GM21825 (cell line): ENCODE results near the gene NFATC1.

Experiments used
- ATAC-seq: cut with Tn5 transposase; IDR thresholded peaks from one replicate; pipeline ENCODE4 v1.9.1; 2021; ENCODE audit warnings: mild to moderate bottlenecking, moderate library complexity; ENCODE audit not compliant: unreplicated experiment

NFATC1 gene

DNA sequence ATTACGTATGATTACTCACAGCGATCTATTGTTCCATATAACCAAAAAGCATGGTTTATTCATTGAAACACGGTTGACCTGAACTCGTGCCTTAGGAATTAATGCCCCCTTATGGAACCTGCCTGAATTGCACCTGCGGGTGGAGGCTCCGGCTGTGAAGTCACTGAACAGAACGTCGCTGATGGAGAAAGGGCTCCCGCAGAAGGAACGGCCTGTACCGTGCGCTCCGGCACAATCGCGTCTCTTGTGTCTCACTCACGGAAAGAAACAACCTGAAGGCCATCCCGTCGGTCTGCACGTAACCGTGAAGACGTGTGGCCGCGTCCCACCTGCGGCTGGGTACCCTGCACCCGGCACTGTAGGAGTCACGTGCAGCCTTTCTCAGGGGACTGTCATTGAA lies 133.1 kb downstream of the NFATC1 start:
- no peak for ATAC-seq

DNA sequence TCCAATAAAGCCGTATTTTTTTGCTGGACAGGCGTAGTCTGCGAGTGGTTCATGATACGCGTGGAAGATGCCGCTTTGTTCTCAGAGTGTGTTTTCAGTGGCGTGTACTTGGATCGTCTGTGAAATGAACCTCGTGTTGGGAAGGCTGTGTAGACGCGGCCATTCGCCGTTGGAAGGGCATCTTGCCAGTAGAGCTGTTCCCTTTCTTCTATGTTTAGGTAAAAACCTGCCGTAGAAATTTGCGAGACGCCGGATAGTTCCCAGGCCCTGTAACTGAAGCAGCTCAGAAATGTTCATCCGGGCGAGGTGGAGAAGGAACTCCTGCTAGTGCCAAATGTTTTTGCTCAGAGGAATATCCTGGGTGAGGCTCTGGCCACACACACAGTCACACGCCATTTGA lies 133.6 kb downstream of the NFATC1 start:
- no peak for ATAC-seq

DNA sequence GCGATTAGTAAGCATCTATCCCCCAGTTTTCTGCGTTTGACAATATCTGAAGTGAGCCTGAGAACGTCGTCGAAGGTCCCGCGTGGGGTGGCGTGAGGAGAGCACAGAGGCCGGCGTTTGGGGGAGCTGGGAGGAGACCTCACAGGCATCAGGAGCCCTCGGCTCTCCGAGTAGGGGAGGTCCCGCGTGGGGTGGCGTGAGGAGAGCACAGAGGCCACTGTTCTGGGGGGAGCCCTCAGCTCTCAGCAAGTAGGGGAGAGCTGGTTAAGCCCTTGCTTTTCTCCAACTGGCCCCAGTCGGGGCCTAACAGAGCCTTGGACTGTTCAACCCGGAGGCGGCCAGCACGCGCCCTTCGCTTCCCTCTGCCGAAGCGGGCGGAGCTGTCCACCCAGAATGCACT lies 134.3 kb downstream of the NFATC1 start:
- ATAC-seq: no peak

DNA sequence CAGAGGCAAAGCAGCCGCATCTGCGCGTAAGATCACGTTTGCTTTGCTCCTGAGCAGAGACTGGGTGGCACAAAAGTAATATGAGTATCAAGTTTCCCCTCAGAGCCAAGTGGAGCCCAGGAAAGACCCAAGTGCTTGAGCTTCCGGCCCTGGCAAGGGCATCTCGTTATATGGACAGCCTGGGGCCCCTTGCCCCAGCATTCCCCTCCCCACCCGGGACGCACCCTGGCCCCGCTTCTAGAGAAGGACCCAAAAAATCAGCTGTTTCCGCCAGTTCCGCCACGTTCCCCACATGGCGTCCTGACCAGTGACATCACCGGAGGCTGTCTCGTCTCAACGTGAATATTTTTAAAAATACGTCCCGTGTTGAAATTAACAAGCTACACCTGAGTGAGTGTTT lies 135.1 kb downstream of the NFATC1 start:
- ATAC-seq: no peak

DNA sequence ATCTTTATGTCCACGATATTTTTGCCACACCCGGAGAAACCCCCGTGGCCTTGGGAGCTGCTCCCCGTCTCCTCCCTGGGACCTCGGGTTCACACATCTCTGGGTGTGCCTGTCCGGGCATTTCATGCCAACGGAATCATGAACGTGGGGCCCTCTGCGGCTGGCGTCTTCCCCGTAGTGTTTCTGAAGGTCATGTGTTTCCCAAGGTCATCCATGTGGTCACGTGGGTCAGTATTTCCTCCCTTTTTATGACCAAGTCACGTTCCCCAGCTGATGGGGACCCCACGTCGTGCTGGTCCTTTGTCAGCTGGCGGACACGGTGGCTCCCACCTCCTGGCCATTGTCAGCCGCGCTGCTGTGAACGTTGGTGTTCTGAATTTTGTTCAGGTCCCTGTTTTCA lies 135.7 kb downstream of the NFATC1 start:
- ATAC-seq: no peak

DNA sequence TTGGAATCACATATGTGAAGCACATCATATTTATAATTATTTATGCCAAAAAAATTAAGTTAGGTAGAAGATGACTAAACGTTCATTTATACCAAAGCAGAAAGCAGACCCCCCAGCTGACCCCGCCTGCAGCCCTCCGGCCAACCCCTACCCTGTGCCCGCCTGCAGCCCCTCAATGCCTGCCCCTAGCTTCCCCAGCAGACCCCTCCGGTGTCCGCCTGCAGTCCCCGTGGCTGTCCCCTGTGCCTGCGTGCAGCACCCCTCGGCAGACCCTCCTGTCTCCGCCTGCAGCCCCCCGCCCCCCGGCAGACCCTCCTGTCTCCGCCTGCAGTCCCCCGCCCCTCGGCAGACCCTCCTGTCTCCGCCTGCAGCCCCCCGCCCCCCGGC lies 136.2 kb downstream of the NFATC1 start:
- no peak for ATAC-seq

DNA sequence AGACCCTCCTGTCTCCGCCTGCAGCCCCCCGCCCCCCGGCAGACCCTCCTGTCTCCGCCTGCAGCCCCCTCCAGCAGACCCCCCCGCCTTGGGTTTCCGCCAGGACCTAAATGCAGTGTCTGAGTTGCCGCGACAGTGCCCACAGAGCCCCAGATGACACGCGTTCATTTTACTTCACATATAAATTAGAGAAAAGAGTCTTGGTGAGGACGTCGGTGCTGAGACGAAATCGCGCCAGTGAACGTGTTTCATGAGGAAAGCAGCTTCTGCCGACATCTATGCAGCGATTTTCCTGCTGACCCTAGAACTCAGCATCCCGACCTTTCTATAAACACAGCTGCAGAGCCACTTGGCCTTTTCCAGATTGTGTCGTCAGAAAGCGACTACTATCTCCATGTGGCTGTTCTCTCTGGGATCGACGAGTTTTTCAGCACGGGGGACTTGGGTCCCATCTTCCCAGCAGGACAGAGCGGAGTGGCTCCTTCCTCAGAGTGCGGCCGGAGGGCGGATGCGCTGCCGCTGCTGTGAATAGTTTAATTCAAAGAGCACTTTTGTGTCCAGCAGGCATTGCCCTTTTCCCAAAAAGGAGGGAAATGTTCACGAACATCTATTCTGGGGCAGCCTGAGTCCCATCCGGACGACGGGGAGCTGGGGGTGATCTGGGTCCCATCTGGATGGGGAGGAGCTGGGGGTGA lies 136.7 kb downstream of the NFATC1 start:
- no peak for ATAC-seq

DNA sequence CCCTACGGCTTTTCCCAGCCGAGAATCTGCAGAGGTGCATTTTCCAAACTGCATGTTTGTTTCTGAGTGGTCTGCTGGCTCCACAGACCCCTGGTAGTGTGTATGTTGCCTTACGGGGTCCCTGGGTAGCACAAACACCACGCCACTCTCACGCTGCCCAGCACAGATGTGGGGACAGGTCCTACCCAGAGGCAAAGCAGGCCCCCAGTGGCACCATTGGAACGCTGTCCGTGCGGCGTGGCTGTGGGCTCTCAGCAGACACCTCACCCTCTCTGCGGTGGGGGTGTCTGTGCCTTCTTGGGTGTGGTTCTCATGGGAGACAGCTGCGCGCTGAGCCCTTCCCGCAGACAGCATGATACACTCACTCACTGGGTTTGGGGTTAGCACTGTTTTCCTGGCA lies 137.4 kb downstream of the NFATC1 start:
- no peak for ATAC-seq

DNA sequence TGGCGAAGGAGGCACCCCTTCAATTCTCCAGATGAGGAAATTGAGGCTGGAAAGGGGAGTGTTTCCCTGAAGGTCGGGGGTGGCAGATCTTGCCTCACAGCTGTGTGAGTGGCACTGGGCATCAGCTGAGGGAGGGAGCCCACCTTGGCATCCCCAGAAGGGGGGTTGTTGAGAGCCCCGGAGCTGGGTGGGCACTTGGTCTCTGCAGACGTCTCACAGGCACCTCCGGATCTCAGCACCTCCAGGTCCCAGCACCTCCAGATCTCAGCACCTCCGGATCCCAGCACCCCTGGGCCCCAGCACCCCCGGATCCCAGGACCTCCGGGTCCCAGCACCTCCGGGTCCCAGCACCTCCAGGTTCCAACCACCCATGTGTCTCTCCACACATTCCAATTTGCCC lies 137.9 kb downstream of the NFATC1 start:
- no peak for ATAC-seq

DNA sequence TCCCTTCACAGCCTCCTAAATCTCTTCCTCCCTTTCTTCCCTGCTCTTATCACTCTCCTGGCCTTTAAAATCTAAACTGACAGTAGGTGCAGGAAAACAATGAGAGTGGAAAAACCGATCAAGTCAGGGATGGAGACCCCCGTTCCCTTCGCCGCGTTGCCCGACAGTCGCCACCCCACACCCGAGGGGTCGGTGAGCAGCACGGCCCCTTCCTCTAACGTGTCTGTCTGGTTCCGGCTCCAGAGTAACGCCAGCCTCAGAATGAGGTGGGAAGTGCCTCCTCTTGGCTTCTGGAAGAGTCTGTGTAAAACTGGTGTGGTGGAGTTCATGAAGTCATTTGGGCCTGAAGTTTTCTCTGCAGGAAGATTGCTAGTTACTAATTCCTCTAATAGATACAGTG lies 138.6 kb downstream of the NFATC1 start:
- no peak for ATAC-seq

DNA sequence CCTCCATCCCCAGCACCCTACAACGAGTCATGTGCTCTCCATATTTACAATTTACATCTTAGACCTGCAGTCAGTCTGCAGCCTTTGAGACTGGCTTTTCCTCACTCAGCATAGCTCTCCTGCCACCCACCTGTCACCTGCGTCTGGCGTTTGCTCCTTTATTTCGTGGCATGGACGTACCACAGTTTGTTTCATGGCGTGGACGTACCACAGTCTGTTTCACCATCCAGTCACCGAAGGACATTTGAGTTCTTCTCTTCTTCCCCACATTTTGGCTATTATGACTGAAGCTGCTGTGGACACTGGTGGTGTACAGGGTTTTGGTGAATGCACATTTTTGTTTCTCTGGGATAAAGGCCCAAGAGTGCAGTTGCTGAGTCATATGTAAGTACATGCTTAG lies 142.0 kb downstream of the NFATC1 start:
- ATAC-seq: no peak

DNA sequence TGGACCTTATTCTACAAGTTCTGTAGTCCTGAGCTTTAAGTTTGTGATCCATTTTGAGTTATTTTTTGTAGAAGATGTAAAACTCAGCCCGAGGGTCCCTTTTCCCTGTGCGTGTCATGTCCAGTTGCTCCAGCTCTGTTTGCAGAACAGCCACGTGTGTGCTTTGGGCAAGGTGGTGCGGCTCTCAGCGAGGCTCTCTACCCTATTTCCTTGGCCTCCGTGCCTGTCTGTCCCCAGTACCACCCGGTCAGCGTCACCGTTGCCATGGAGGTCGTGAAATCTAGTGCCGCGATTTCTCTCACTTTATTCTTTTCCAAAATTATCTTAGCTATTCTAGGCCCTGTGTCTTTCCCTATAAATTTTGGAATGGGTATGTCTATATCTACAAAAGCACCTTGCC lies 142.9 kb downstream of the NFATC1 start:
- ATAC-seq: no peak

DNA sequence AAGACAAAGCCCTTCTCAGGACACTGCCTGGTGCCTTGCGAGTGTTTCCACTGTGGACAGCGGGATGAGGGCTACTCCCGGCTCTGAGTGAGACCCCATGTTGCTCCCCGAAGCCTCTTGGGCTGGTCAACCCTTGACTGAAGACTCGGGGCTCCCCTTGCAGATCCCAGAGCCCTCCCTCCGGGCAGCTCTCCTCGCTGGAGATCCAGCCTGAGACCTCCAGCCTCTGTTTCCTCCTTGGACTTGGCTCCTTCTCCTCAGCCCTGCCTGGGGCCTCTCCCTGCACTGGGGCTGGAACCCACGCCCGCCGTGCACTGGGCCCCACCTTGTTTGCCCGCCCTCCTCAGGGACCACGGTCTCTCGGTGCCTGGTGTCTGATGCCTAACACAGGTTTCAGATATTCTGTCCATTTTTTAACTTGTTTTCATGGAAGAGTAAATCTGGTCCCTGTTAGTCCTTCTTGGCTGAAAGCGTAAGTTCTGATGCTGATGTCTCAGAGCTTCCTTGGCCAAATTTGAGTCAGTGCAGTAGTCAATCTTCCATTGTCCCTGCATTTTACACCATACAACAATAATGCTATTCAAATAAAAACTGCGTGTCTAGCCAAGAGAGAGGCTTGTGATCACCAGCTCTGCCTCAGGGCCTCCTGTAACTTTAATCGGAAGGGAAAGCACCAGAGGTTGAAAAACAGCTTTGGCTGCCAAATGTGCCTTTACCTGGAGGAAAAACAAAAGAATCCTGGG lies 144.6 kb downstream of the NFATC1 start:
- no peak for ATAC-seq

DNA sequence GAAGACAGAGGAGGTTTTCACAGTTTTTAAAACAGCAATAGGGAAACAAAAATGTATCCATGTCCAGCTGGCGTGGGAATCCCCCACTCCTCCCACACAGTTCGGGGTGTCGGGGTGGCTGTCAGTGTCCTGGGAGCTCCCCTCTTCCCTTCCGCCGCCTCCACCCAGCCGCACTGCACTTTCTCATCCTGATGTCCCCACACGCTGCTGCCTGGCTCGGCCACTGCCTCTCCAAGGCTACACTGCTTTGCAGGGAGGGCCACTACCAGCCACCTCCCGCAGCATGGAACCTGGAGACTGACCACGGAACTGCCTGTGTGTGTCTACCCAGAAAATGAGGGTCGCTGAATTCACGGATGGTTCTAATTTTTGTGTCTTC lies 145.2 kb downstream of the NFATC1 start:
- ATAC-seq: no peak

DNA sequence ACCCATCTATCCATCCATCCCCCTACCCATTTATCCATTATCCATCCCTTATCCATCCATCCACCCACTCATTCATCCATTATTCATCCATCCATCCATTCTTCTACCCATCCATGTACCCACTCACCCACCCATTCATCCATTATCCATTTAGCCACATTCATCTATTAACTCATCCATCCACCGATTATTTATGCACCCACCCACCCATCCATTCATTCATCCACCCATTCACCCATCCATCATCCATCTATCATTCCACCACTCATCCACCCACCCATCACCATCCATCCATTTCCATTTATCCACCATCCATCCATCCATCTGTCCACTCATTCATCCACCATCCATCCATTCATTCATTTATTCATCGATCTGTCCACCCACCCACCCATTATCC lies 146.5 kb downstream of the NFATC1 start:
- no peak for ATAC-seq

DNA sequence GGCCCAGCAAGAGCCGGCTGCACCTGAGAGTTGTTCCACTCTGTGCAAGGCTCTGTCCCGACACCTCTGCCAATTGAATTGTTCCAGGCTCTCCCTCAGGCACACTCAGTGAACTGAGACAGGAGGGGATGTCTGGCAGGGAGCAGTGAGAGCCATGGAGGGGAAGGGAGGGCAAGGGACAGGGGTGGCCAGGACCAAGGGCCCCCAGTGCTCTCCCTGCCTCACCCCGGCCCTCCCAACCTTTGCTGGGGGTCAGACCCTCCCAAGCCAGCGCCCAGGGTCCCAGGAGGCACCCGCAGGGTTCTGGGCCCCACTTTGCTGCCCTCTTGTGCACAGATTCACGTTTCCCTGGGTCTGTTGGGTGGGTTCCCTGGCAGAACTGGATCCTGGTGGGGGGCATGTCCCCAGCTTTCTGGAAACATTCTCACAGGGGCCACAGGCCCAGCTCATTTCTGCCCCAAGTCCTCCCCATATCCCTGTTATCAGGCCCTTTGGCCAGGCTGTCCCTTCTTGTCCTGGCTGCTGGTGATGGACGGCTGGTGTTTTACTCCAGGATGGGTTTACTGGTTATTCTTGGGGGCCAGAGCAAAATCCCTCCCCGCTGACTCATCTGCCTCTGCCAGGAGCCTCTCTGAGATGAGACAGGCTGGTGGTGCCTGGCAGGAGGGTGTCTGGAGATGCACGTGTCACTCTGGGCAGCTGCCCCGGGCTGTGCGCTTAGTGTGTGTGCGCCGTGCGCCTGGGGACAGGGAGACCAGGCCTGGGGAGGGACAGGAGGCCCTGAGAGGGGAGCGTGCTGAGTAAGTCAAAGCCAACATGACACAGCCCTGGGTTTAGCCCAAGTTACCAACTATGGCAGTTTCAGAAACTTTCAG lies 147.4 kb downstream of the NFATC1 start:
- no peak for ATAC-seq

DNA sequence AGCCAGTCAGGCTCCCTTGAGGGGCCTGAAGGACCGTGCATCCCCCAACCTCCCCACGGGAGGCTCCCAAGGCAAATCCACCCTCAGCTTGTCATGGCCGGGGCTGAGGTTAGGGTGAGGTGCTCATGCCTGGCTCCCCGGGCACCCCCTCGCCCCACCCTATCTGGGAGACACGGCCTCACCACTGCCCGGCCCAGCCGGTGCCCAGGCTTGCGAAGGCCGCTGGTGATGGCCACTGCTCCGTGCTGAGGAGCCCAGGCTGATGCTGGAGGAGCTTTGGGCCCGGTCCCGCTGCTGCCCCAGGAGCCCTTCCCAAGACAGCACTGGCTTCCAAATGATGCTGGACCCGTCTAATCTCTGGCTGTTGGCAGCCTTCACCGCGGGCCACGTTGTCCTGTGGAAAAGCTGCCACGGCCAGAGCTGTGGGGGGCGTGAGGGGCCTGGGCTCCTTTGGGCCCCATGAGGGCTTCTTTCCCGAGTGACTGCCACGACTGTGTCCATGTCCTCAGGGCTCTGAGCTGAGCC lies 148.2 kb downstream of the NFATC1 start:
- ATAC-seq: no peak

DNA sequence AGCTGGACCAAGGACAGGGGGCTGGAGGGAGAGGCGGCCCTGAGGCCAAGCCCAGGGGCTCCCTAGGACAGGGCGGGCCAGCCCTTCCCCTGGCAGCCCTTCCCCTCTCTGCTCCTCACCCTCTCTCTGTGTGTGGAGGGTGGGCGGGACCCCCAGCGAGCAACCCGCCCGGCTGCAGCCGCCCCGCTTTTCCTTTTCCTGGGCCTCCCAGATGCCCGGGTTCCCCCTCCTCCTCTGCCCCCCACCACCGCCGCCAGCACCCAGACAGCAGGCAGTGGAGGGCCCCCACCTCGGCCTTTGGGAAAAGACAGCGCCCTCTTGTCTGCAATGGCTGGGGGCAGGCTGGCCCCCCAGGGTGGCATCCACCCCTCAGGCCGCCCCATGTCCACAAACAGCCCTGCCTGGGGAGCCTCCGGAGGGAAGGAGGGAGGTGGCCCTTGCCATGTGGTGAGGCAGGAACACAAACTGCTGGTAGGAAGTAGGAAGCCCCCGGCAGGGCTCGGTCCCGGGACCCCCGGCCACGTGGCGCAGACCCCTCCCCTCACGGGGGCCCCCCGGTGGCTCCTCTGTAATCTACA lies 148.7 kb downstream of the NFATC1 start:
- ATAC-seq: no peak

DNA sequence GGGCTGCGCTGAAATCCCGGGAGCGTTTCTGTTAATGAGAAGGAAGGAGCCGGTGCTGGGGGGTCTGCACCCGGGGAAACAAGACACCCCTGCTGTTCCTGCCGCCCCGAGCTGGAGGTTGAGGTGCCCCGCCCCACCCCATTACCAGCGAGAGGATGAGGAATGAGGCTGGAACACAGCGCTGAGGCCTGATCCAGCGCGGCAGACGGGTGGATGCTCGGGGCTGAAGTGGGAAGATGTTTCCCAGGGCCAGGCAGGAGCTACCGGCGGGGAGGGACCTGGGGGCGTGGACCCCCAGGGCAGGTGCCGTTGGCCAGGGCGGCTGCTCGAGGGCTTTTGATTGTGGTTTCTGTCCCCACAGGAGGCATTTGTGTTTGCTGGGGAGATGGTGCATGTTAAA lies 149.5 kb downstream of the NFATC1 start:
- no peak for ATAC-seq

DNA sequence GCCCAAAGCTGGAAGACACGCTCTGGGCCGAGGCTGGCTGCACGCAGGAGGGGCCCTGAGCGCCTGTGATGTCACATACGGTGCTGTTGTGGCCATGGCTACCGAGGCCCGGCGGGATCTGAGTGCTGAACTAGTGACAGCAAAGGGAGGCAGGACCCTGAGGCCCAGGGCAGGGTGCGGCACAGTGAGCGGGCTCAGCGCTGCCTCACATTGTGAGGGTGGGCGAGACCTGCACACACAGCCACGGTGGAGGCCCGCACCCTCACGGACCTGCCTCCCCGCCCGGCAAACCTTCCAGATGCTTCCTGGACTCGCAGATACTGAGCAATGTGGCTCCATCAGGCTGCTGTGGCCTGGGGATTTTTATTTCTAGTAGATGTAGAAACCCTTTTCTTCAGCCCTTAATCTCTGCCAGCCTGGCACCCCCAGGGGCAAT lies 150.0 kb downstream of the NFATC1 start:
- ATAC-seq: no peak

DNA sequence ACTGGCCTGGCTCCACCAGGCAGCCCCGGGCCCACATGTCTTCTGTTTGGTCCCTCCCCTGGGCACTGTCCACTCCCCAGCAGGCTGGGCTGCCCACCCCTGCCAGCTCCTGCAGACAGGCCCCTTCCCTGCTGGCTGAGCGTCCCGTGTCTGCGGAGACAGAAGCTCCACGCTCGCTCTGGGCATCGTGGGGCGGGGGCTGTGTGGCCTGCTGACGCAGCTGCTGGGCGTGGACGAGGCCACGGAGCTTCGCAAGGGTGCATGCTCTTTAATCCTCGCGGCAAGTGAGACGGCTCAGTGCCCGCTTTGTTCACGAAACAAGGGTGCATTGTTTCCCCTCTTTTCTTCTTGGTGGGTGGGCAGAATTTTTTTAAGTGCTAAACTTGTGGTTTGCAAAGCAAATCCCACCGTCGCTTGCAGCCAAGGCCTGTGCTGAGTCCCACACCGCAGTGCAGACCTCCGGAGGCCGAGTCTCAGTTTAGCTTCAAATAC lies 151.1 kb downstream of the NFATC1 start:
- ATAC-seq: no peak
